Lower lobe of right lung (tissue), 2 donors: Measurements from ENCODE around the gene KBTBD8. TPM values are rescaled to one million over a fixed set of nuclear protein-coding genes. Genes with fewer than 3 reads are reported as not detected.

Experiments
- ATAC-seq, 2 donors: fragments of 200-7000 bp; cut with Tn5 transposase; one replicate each; pipeline ENCODE4 v1.9.1; 2020 to 2022; ENCODE audit warnings: mild to moderate bottlenecking in 2 of 2, moderate library complexity in 2 of 2
- DNase-seq: peaks from one replicate; pipeline ENCODE4 v3.0.0-alpha.2; 2020
- H3K27ac ChIP-seq: fragments of 200-600 bp; one replicate; pipeline ENCODE4 v1.8.0; 2022
- H3K27me3 ChIP-seq: fragments of 200-600 bp; one replicate; pipeline ENCODE4 v1.8.0; 2022; ENCODE audit warnings: low read depth
- H3K36me3 ChIP-seq: fragments of 200-600 bp; one replicate; pipeline ENCODE4 v1.8.0; 2022; ENCODE audit warnings: mild to moderate bottlenecking
- H3K4me1 ChIP-seq: fragments of 200-600 bp; one replicate; pipeline ENCODE4 v1.8.0; 2022
- H3K4me3 ChIP-seq: fragments of 200-600 bp; one replicate; pipeline ENCODE4 v1.8.0; 2022; ENCODE audit warnings: mild to moderate bottlenecking
- H3K9me3 ChIP-seq: fragments of 200-600 bp; one replicate; pipeline ENCODE4 v1.8.0; 2022
- intact Hi-C: fragments of 100-400 bp; cut with DNase I; formaldehyde crosslinking; loops from one replicate; pipeline ENCODE4 v1.11.0; 2022
- total RNA-seq: library from RNA; stranded (reverse); fragmentation: NEBNext Ultra II Directional; extraction: Animal tissue kit (Norgen Biotek cat#: 25700); gene quantifications from one replicate; pipeline ENCODE4 v1.2.1, GENCODE V29; 2021
- TF ChIP-seq, protein P1 (sequence below): fragments of 200-600 bp; IDR thresholded peaks from one replicate; pipeline ENCODE4 v1.8.0; 2022; ENCODE audit warnings: antibody characterized with exemption, mild to moderate bottlenecking
- donor health status: DM: no; HTN: yes; CAD: no; lungs with severe emphysema.

KBTBD8 gene
- total RNA-seq, 1 donor from 2014 or later: 5.8 TPM

DNA sequence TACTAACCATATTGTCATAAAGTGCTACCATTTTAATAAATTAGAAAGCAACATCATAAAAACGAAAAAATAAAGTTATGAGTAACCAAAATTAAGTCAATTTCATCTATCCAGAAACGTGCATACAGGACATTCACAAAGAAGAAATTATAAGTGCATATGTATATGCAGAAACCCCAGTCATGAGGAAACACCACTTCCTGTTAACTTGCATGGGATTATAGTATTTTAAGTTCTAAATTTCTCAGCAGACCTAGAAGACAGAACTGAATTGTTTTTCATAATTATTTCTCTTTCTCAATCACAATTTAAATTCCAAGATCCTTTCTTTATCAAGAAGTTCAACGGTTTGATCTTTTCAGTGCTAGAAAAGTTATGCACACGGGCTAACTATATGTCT lies 1.4 kb upstream of the KBTBD8 start:
- intact Hi-C loops: no loop called here
- Histone ChIP-seq H3K27ac (no peak overlapping the region), H3K4me1 (peaks cover 18% of the 10 kb centered on the region), H3K27me3 (no peaks in the 10 kb centered on the region), H3K9me3 (no peaks in the 10 kb centered on the region), H3K36me3 (no peaks in the 10 kb centered on the region), H3K4me3 (no peak overlapping the region)
- TF ChIP-seq, protein P1, sequence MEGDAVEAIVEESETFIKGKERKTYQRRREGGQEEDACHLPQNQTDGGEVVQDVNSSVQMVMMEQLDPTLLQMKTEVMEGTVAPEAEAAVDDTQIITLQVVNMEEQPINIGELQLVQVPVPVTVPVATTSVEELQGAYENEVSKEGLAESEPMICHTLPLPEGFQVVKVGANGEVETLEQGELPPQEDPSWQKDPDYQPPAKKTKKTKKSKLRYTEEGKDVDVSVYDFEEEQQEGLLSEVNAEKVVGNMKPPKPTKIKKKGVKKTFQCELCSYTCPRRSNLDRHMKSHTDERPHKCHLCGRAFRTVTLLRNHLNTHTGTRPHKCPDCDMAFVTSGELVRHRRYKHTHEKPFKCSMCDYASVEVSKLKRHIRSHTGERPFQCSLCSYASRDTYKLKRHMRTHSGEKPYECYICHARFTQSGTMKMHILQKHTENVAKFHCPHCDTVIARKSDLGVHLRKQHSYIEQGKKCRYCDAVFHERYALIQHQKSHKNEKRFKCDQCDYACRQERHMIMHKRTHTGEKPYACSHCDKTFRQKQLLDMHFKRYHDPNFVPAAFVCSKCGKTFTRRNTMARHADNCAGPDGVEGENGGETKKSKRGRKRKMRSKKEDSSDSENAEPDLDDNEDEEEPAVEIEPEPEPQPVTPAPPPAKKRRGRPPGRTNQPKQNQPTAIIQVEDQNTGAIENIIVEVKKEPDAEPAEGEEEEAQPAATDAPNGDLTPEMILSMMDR: no peak
- ATAC-seq: no peak
- no peak for DNase-seq

- no peak overlapping the region for H3K27ac ChIP-seq
- ATAC-seq (no peak), DNase-seq (peak; percentile 46)
- TF ChIP-seq, protein P1: no peak
- intact Hi-C loops: no loop called here
- no peaks in the 10 kb centered on the region for H3K36me3 ChIP-seq
- H3K4me3 ChIP-seq: peak overlapping the region; percentile 87
- no peaks in the 10 kb centered on the region for H3K27me3 ChIP-seq
- no peaks in the 10 kb centered on the region for H3K9me3 ChIP-seq
- peaks cover 18% of the 10 kb centered on the region for H3K4me1 ChIP-seq
Observed at GRCh38 chr3:66997560-66998112, 471 bp upstream of the KBTBD8 start.

DNA sequence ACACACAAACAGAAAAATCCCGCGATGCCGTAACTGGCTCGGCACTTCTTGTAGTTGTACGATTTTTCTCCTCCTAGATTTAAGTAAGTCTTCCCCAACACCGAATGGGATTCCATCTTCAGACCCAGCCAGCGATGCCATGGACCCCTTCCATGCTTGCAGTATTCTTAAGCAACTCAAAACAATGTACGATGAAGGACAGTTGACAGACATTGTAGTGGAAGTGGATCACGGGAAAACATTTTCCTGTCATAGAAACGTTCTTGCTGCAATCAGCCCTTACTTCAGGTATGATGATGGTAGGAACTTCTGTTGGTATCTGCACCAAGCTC lies 763 bp downstream of the KBTBD8 start:
- Histone ChIP-seq H3K4me3 (peak overlapping the region; percentile 87), H3K4me1 (peaks cover 18% of the 10 kb centered on the region), H3K9me3 (no peaks in the 10 kb centered on the region), H3K36me3 (peaks cover 4% of the 10 kb centered on the region), H3K27me3 (no peaks in the 10 kb centered on the region), H3K27ac (peak overlapping the region; percentile 77)
- ATAC-seq (no peak), DNase-seq (no peak)
- TF ChIP-seq, protein P1: no peak
- intact Hi-C loops: no loop called here

DNA sequence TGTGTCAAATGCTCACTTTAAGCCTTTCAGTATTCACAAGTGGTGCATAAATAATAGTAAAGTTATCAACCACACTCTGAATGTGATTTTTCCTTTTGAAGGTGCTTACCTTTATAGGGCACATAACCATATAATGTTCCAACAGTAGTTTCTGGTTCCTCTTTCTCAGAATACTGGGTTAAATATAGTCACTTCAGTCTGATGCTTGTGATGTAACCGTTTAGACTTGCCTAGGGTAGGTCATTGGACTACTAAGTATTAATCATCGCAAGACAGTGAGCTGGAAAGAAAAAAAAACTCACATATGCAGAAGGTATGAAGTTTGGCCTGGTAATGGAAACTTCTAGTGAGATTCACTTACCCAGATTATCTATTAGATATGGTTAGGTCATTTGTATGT lies 1.9 kb downstream of the KBTBD8 start:
- intact Hi-C loops: no loop called here
- H3K9me3 ChIP-seq: no peaks in the 10 kb centered on the region
- no peak overlapping the region for H3K27ac ChIP-seq
- TF ChIP-seq, protein P1: no peak
- H3K4me1 ChIP-seq: peaks cover 18% of the 10 kb centered on the region
- DNase-seq (no peak), ATAC-seq (no peak)
- no peaks in the 10 kb centered on the region for H3K27me3 ChIP-seq
- no peak overlapping the region for H3K4me3 ChIP-seq
- peaks cover 4% of the 10 kb centered on the region for H3K36me3 ChIP-seq

DNA sequence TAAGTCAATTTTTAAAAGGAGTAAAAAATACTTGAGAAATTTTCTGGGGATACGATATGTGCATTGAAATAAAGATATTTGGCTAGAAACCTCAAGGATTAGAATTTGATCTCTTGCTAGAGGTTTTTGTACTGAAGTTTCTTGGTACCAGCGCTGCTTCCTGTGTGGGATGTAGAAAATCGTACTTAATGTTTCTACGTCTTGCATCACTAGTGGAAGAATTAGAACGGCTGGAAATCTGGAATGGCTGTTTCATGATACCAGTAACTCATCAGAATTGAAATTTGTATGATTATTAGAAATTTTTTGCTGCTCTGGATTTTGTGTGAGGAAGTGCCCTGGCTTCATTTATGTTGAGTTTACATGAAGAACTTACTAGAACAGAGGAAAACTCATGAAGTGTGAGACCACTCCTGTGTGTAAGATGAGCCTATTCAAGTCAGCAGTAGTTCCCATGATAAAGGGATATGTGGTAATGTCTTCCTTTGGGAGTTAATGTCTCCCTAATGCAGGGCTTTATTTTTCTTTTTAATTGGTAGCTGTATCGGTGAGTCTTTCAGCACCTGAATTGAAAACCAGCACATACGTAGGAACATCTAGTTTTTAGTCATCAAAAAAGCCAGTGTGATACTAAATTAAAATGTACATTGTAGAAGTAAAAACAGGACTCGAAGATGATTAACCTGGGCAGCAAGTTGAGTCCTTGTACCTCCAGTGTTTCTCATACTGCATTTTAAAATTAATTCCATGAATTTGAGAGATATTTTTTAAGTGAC lies 3.2 kb downstream of the KBTBD8 start:
- no peak for ATAC-seq
- peaks cover 18% of the 10 kb centered on the region for H3K4me1 ChIP-seq
- no peak for DNase-seq
- intact Hi-C loops: no loop called here
- no peaks in the 10 kb centered on the region for H3K27me3 ChIP-seq
- H3K9me3 ChIP-seq: no peaks in the 10 kb centered on the region
- no peak overlapping the region for H3K4me3 ChIP-seq
- no peak overlapping the region for H3K27ac ChIP-seq
- peaks cover 4% of the 10 kb centered on the region for H3K36me3 ChIP-seq
- TF ChIP-seq, protein P1: no peak
